GM19240 (cell line): ENCODE measurements around the gene PHIP.

Experiments
- DNase-seq: peaks from one replicate; pipeline ENCODE4 v3.0.0; 2011; ENCODE audit warnings: low spot score; ENCODE audit not compliant: insufficient read length

Gene PHIP

DNA sequence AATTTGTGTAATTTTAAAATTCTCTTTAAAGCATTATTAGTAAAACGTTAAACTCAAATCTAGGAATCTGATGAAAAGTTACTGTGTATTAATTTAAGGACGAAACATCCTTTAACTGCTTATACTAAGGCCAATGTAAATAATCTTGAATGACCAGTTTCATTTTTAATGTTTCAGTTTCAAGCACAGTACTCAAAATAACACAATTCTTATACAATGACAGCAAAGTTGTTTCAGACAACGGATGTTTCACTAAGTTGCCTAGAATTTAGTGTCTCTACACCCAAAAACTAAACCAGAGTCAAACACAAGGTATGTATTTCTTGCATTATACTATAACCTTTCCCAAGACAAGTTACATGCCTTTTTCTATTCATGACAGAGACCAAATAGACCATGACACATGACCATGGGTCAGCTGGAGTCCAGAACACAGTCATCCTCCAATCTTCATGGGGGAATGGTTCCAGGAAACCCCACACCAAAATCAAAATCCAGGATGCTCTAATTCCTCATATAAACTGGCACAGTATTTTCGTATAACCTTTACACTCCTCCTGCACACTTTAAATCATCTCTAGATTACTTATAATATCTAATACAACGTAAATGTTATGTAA, 7.7 kb downstream of the PHIP start:
- no peak for DNase-seq

DNA sequence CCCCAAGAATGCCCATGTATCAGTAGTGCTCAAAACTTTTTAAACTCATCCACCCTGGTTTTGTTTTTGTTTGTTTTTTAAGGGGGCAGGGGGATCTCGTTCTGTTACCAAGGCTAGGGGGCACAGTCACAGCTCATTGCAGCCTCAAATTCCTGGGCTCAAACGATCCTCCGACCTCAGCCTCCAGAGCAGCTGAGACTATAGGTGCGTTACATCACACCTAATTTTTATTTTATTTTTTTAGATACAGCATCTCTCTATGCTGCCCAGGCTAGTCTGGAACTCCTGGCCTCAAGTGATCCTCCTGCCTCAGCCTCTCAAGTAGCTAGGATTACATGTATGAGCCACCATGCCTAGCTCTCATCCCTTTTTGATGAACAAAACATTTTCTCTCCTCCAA, 11.2 kb downstream of the PHIP start:
- DNase-seq = no peak

GRCh38 chr6:79066330-79066729, 11.7 kb downstream of the PHIP start:
- no peak for DNase-seq

DNA sequence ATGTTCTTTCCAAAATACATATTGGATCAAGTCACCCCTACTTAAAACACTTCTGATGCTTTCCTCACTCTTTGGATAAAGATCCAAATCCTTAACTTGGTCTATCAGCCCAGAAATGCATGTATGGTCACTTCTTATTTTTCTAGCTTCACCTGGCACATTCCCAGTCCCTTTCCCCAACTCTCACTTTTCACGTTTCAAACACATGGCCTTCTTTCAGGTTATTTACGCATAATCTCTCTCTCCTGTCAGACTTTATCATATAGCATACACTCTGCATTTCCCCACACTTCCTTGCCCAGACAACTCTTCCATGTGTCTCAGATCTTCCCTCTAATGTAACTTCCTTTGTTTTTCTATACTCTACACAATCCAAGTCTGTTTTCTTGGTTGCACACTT, 12.8 kb downstream of the PHIP start:
- DNase-seq = no peak

GRCh38 chr6:79064635-79065034, 13.4 kb downstream of the PHIP start:
- DNase-seq = no peak

GRCh38 chr6:79062708-79063107, 15.3 kb downstream of the PHIP start:
- DNase-seq = no peak

GRCh38 chr6:79057746-79058145, 20.3 kb downstream of the PHIP start:
- DNase-seq = no peak

- no peak for DNase-seq
Observed at GRCh38 chr6:79056226-79056625, 21.8 kb downstream of the PHIP start.

DNA sequence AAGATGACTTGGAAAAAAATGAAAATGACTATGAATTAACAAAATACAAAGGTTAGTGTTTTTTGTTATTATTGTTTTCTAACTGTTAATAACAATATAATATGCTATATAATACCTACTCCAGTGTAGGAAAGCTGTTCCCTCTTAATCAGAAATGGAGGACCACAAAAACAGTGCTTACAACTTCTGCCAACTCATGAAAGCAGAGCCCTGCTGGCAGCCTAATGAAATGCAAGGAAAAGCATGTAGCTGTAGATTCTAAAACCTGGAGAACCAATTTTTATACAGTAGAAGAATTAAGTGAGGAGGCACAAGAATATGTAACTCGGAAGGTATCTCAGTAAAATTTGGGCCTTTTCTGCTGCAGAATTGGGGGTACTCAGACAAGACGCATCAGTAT, 29.4 kb downstream of the PHIP start:
- no peak for DNase-seq

GRCh38 chr6:79047072-79047471, 31.0 kb downstream of the PHIP start:
- no peak for DNase-seq

- DNase-seq = no peak
Observed at GRCh38 chr6:79045966-79046365, 32.1 kb downstream of the PHIP start.

DNA sequence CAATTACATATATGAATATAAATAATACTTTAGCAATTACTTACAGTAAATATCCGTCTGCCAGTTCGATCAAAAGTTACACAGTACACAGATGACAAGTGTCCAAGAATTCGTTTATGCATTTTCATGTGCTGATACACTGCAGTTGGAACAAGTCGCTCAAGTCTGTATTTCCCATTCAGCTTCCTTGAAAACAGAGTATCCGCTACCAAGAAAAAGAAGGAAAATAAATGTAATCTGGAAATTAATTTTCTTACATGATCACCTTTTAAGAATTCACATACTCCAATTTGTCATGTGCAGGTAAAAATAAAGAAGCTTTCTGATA, 35.3 kb downstream of the PHIP start:
- no peak for DNase-seq

- no peak for DNase-seq
Observed at GRCh38 chr6:79042088-79042798, 35.8 kb downstream of the PHIP start.

- no peak for DNase-seq
Observed at GRCh38 chr6:79040083-79040482, 38.0 kb downstream of the PHIP start.

DNA sequence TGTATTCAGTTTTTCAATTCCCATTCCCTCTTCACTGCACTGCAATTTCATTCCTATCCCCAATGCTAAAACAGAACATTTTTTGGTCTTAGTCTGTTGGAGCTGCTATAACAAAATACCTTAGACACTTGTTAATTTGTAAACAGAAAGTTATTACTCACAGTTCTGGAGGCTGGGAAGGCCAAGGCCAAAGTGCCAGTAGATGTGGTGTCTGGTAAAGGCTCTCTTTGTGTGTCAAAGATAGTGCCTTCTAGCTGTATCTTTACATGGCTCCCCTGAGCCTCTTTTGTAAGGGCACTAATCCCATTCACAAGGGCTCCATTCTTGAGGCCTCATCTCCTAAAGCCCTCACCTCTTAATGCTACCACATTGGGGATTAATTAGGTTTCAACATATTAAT, 40.0 kb downstream of the PHIP start:
- no peak for DNase-seq

- no peak for DNase-seq
Observed at GRCh38 chr6:79034865-79035264, 43.2 kb downstream of the PHIP start.

DNA sequence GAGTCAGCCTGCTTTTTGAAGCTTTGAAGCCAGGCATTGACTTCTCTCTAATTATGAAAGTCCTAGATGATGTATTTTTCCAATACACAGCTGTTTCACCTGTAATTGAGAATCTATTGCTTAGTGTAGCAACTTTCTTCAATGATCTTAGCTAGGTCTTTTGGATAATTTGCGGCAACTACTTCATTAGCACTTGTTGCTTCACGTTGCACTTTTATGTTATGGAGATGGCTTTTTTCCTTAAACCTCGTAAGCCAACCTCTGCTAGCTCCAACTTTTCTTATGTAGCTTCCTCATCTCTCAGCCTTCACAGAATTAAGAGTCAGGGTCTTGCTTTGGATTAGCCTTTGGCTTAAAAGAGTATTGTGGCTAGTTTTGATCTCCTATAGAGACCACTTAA, 44.8 kb downstream of the PHIP start:
- no peak for DNase-seq

DNA sequence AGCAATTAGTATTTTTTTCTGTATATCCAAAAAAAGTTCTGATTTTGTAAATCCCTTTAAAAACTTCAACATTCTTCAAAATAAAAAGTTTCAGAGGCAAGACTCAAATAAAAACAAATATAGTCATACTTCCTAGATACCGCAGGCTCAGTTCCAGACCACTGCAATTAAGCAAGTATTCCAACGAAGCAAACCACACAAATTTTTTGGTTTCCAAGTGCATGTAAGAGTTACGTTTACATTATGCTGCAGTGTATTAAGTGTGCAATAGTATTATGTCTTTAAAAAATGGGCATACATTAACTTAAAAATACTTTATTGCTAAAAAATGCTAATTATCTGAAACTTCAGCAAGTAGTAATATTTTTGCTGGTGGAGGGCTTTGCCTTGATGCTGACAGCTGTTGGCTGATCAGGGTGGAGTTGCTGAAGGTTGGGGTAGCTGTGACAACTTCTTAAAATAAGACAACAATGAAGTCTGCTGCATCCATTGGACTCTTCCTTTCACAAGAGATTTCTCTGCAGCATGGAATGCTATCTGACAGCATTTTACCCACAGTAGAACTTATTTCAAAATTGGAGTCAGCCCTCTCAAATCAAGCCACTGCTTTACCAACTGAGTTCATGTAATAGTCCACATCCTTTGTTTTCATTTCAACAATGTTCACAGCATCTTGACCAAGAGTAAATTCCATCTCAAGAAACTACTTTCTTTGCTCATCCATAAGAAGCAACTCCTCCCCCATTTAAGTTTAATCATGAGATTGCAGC, 46.0 kb downstream of the PHIP start:
- DNase-seq = no peak

DNA sequence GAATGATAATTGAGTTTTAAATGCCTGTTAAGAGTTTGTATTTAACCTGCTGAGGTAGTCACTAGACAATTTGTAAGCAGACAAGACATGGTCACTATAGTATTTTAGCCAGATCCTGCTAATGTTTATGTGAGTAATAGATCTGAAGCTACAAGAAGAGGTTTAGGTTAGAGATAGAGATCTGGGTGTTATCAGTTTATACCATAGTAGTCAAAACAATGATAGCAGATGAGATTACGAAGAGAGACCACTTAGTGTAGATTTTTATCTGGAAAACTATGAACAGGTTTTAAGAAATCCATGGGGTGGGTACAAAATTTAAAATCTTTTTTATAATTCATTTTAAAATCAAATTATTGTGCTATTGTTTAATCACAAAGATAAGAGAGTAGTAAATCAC, 47.5 kb downstream of the PHIP start:
- DNase-seq = no peak

DNA sequence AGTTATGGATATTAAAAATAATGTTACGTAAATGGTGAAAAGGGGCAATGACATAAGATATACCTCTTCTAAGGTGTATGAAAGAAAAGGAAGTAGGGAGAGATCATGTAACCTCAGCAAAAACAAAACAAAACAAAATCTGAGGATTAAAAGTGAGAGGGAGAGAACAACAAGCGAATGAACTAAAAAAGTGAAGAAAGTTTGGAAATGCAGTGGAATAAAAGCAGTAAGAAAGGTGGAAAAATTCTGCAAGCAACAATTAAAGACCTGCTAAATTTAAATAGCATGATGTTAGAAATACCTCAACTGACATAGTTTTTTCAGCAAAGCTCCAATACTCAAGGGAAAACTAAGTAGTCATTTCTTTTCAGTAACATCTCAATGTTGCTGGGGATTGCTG, 48.0 kb downstream of the PHIP start:
- no peak for DNase-seq

GRCh38 chr6:79028641-79029314, 49.3 kb downstream of the PHIP start:
- DNase-seq = no peak

GRCh38 chr6:79011940-79012339, 66.1 kb downstream of the PHIP start:
- no peak for DNase-seq
